HepG2 (cell line): ENCODE data around the gene TPX2. TPM values are rescaled to one million over a fixed set of nuclear protein-coding genes. Genes with fewer than 3 reads are reported as not detected.
"Not testable (repeated sequence)": the region's sequence is repeated elsewhere in the genome, so short reads cannot be mapped to it uniquely, and the experiment has no call there.

Experiments used
- ATAC-seq: fragments of 200-7000 bp; cut with Tn5 transposase; 3 replicates; pipeline ENCODE4 v1.9.1; 2020; ENCODE audit warnings: mild to moderate bottlenecking, moderate library complexity
- BruUV-seq: library from RNA; stranded (reverse); fragments of 400-500 nt; replicated peaks from 2 replicates; lab custom pipeline; 2021; lab: Mats Ljungman, UMichigan
- CTCF ChIA-PET: fragments of 300-600 bp; formaldehyde crosslinking; extraction: SDS; loops from one replicate; lab custom pipeline; 2021; ENCODE audit warnings: low total read pairs, inconsistent platforms, low intra/inter-chr PET ratio; lab: Yijun Ruan, JAX
- POLR2A ChIA-PET: fragments of 350-600 bp; sonication (Branson Sonifier 250); formaldehyde crosslinking; loops from one replicate; lab custom pipeline; 2020; ENCODE audit warnings: antibody characterized with exemption, inconsistent platforms; lab: Yijun Ruan, JAX
- DNase-seq: peaks from one replicate; pipeline ENCODE4 v3.0.0-alpha.2; 2015; ENCODE audit warnings: low spot score
- FAIRE-seq: peaks from 3 replicates; lab custom pipeline; 2011; peaks lifted over from hg19 to GRCh38; lab: Jason Lieb, UNC
- H2AFZ ChIP-seq: one replicate; pipeline ENCODE4 v1.6.1; 2011; ENCODE audit warnings: low read length, inconsistent platforms
- H3K27ac ChIP-seq: fragments of 300-600 bp; 3 replicates; pipeline ENCODE4 v1.8.0; 2011; ENCODE audit warnings: mixed run types, mild to moderate bottlenecking, mixed read lengths, low read length, inconsistent platforms; ENCODE audit not compliant: insufficient read depth; ENCODE audit errors: extremely low read length
- H3K27me3 ChIP-seq, 2 experiments: fragments of 200-600 bp in 1 of 2; 2 replicates in 1 of 2; 3 replicates in 1 of 2; pipeline versions ENCODE4 v1.6.0 to v1.8.0; 2011; ENCODE audit warnings: low read length in 2 of 2, mild to moderate bottlenecking in 2 of 2, moderate library complexity in 2 of 2, inconsistent platforms in 1 of 2; ENCODE audit not compliant: insufficient read depth in 2 of 2, control insufficient read depth in 1 of 2
- H3K36me3 ChIP-seq, 2 experiments: fragments of 200-600 bp in 1 of 2; replicated peaks in 1 of 2; 2 replicates in 1 of 2; 3 replicates in 1 of 2; pipeline versions ENCODE4 v1.5.1 to v1.8.0; 2011; ENCODE audit warnings: low read length in 2 of 2, inconsistent platforms in 1 of 2; ENCODE audit not compliant: insufficient read depth in 2 of 2, control insufficient read depth in 1 of 2
- H3K4me1 ChIP-seq: 2 replicates; pipeline ENCODE4 v1.5.1; 2012; ENCODE audit warnings: low read length, inconsistent platforms; ENCODE audit not compliant: insufficient read depth
- H3K4me2 ChIP-seq: 2 replicates; pipeline ENCODE4 v1.6.0; 2011; ENCODE audit warnings: low read depth, low read length, inconsistent platforms
- H3K4me3 ChIP-seq, 3 experiments: fragments of 200-600 bp in 1 of 3; sonication (generic), shearing (Covaris generic) in 1 of 3; replicated peaks in 1 of 3; 2 replicates each; pipeline ENCODE4 v1.5.1; 2011 to 2016; ENCODE audit warnings: low read length in 3 of 3, inconsistent platforms in 2 of 3, low read depth in 2 of 3, mild to moderate bottlenecking in 2 of 3, control low read depth in 1 of 3, mixed read lengths in 1 of 3; ENCODE audit not compliant: insufficient read depth in 1 of 3
- H3K79me2 ChIP-seq: one replicate; pipeline ENCODE4 v1.6.1; 2011; ENCODE audit warnings: low read length, inconsistent platforms; ENCODE audit not compliant: insufficient read depth
- H3K9ac ChIP-seq: 2 replicates; pipeline ENCODE4 v1.6.0; 2011; ENCODE audit warnings: mild to moderate bottlenecking, low read depth, low read length, inconsistent platforms; ENCODE audit not compliant: insufficient read depth
- H3K9me3 ChIP-seq: 2 replicates; pipeline ENCODE4 v1.5.1; 2012; ENCODE audit warnings: mild to moderate bottlenecking, low read length
- H4K20me1 ChIP-seq: 2 replicates; pipeline ENCODE4 v1.6.0; 2011; ENCODE audit warnings: inconsistent platforms, mild to moderate bottlenecking, low read length, moderate library complexity; ENCODE audit not compliant: insufficient read depth
- BRD4 ChIP-seq: sonication (generic); formaldehyde crosslinking; IDR thresholded peaks from 2 replicates; pipeline ENCODE4 v1.4.0; 2020; ENCODE audit warnings: missing genetic modification reagents
- CEBPB ChIP-seq: IDR thresholded peaks from 2 replicates; pipeline ENCODE4 v1.6.1; 2011; ENCODE audit warnings: low read depth, low read length, improper control_type of control experiment, borderline replicate concordance
- HBP1 ChIP-seq: IDR thresholded peaks from 2 replicates; pipeline ENCODE4 v1.6.1; 2016; ENCODE audit warnings: low read depth, control low read depth
- MTERF4 ChIP-seq: sonication (generic); formaldehyde crosslinking; IDR thresholded peaks from 2 replicates; pipeline ENCODE4 v1.8.0; 2023; ENCODE audit warnings: mild to moderate bottlenecking, missing genetic modification reagents
- MXD4 ChIP-seq: IDR thresholded peaks from 2 replicates; pipeline ENCODE4 v1.6.1; 2016; ENCODE audit warnings: mild to moderate bottlenecking, missing biosample characterization, missing genetic modification reagents
- NR0B2 ChIP-seq: sonication (generic); formaldehyde crosslinking; IDR thresholded peaks from 2 replicates; pipeline ENCODE4 v1.4.0; 2020; ENCODE audit warnings: mild to moderate bottlenecking, missing genetic modification reagents
- NR3C1 ChIP-seq: sonication (generic); formaldehyde crosslinking; IDR thresholded peaks from 2 replicates; pipeline ENCODE4 v1.4.0; 2020; ENCODE audit warnings: missing genetic modification reagents
- ZBTB20 ChIP-seq: sonication (generic); formaldehyde crosslinking; IDR thresholded peaks from 2 replicates; pipeline ENCODE4 v1.8.1; 2023; ENCODE audit warnings: missing genetic modification reagents, low read depth, mild to moderate bottlenecking, borderline replicate concordance
- ZKSCAN1 ChIP-seq: fragments of 150-350 bp; IDR thresholded peaks from 2 replicates; pipeline ENCODE4 v1.6.1; 2014; ENCODE audit warnings: low read length
- ZNF605 ChIP-seq: sonication (generic); formaldehyde crosslinking; IDR thresholded peaks from 2 replicates; pipeline ENCODE4 v1.8.0; 2022; ENCODE audit warnings: mild to moderate bottlenecking, missing genetic modification reagents
- ZNF639 ChIP-seq: conservative IDR thresholded peaks from 2 replicates; pipeline ENCODE4 v1.6.1; 2018; ENCODE audit warnings: missing genetic modification reagents
- ZNF652 ChIP-seq: IDR thresholded peaks from 2 replicates; pipeline ENCODE4 v1.6.1; 2016; ENCODE audit warnings: low read depth, borderline replicate concordance
- ZNF768 ChIP-seq: sonication (generic); formaldehyde crosslinking; IDR thresholded peaks from 2 replicates; pipeline ENCODE4 v1.4.0; 2020; ENCODE audit warnings: missing genetic modification reagents
- WGBS: methylation state at CpG from one replicate; pipeline ENCODE4 v1.1.6; 2017; ENCODE audit warnings: low lambda C conversion rate; 5-methylcytosine and 5-hydroxymethylcytosine counted together
- in situ Hi-C: cut with HindIII; loops from 2 replicates; pipeline ENCODE4 v1.10.0; 2017; ENCODE audit warnings: low pct_unique_long_range_greater_than_20kb; ENCODE audit not compliant: extremely low pct_ligation_motif_present
- intact Hi-C: fragments of 100-400 bp; cut with micrococcal nuclease; formaldehyde crosslinking; loops from one replicate; pipeline ENCODE4 v1.10.0; 2022; ENCODE audit not compliant: unreplicated experiment
- polyA plus RNA-seq, 8 experiments: library from polyadenylated mRNA; depleted of rRNA in 3 of 8; stranded (reverse) in 7 of 8; unstranded in 1 of 8; fragments of >200 nt; fragmentation: Illumina TruSeq in 4 of 8; extraction: Trizol in 4 of 8; gene quantifications; 2 replicates each; pipeline versions ENCODE4 v1.2.1 to v1.2.3, GENCODE V29; 2011 to 2016; ENCODE audit warnings: low read depth in 4 of 8, missing spikeins in 1 of 8, mixed read lengths in 1 of 8; ENCODE audit not compliant: insufficient read depth in 1 of 8
- total RNA-seq, 5 experiments: library from RNA; depleted of rRNA; stranded (reverse); fragments of >200 nt; fragmentation: Illumina TruSeq; extraction: Trizol; gene quantifications; 2 replicates each; pipeline ENCODE4 v1.2.3, GENCODE V29; 2016; ENCODE audit warnings: low read depth in 1 of 5

Gene TPX2
- total and polyA plus RNA-seq, 2 of the 13 experiments (the other 11 are each of a cell fraction or from before 2014, with no cell fraction given), result 34.3 to 124 TPM

GRCh38 chr20:31814142-31814541, 75.1 kb downstream of the TPX2 start:
- FAIRE-seq, POLR2A ChIA-PET, BruUV-seq: not testable (repeated sequence)

GRCh38 chr20:31815408-31816188, 76.5 kb downstream of the TPX2 start:
- POLR2A ChIA-PET, result no interaction called here
- DNase-seq, result no peak
- 0 out of 3 replicates have a peak, but pooled peaks have one; percentile 12 for ATAC-seq
- no peak overlapping the region for H3K27ac ChIP-seq
- H3K36me3 ChIP-seq, result no peaks in the 10 kb centered on the region
- H3K27me3 ChIP-seq, result peaks cover 0 to 14% of the 10 kb centered on the region in 2 experiments; a peak in 3 of 5 replicates
- H3K4me2 ChIP-seq, result no peak overlapping the region
- intact Hi-C loops (no loop called here), in situ Hi-C loops (no loop called here)
- H2AFZ ChIP-seq, result no peak overlapping the region
- H3K9me3 ChIP-seq, result no peaks in the 10 kb centered on the region
- FAIRE-seq, result peak; percentile 12
- no peak for TF ChIP-seq BRD4 (CRISPR knock-in tag)
- TF ChIP-seq HBP1 (CRISPR knock-in tag), result no peak
- peak; percentile 71 for TF ChIP-seq ZNF652 (CRISPR knock-in tag)
- no peak for TF ChIP-seq MTERF4 (CRISPR knock-in tag)
- TF ChIP-seq ZNF639, result no peak
- no peak for TF ChIP-seq ZKSCAN1
- no peak for TF ChIP-seq ZBTB20 (CRISPR knock-in tag)
- TF ChIP-seq ZNF768 (CRISPR knock-in tag), result 0 out of 2 replicates have a peak, but pooled peaks have one; percentile 28
- 0 out of 2 replicates have a peak, but pooled peaks have one; percentile 29 for TF ChIP-seq NR0B2
- TF ChIP-seq CEBPB, result 0 out of 2 replicates have a peak, but pooled peaks have one; percentile 23
- no peak for TF ChIP-seq MXD4 (CRISPR knock-in tag)
- TF ChIP-seq NR3C1 (CRISPR knock-in tag), result no peak
- TF ChIP-seq ZNF605 (CRISPR knock-in tag), result no peak
- no peaks in the 10 kb centered on the region for H3K4me1 ChIP-seq
- WGBS, result 44% methylated on average over 9 of the region's 9 CpGs
- no peaks in the 10 kb centered on the region for H3K79me2 ChIP-seq
- no peaks in the 10 kb centered on the region for H4K20me1 ChIP-seq
- BruUV-seq, result no TSS peak
- H3K9ac ChIP-seq, result no peak overlapping the region
- CTCF ChIA-PET, result no interaction called here
- no peak overlapping the region for H3K4me3 ChIP-seq

More at GRCh38 chr20:31814142-31814541, 75.1 kb downstream of the TPX2 start:
- H3K4me1 ChIP-seq, H3K9ac ChIP-seq, H3K4me2 ChIP-seq, ATAC-seq, H3K27me3 ChIP-seq, H3K27ac ChIP-seq, H2AFZ ChIP-seq, in situ Hi-C loops, H3K9me3 ChIP-seq, H3K79me2 ChIP-seq, H4K20me1 ChIP-seq, intact Hi-C loops, H3K4me3 ChIP-seq, CTCF ChIA-PET, DNase-seq, H3K36me3 ChIP-seq: not testable (repeated sequence)
- WGBS, result 54% methylated on average over 7 of the region's 7 CpGs
